Trophoblast cell (in vitro differentiated cells and primary cell): ENCODE data around the gene SIPA1L3.

Source experiments
- DNase-seq, 2 donors: peaks; one replicate each; pipeline ENCODE4 v3.0.0-alpha.2; 2016
- H2AFZ ChIP-seq: 2 replicates; pipeline ENCODE4 v1.6.1; 2013; ENCODE audit warnings: low read length, moderate library complexity, mild to moderate bottlenecking; ENCODE audit not compliant: insufficient read depth, poor library complexity
- H2AK5ac ChIP-seq: 2 replicates; pipeline ENCODE4 v1.6.1; 2013; ENCODE audit warnings: mild to moderate bottlenecking, low read length
- H2BK120ac ChIP-seq: 2 replicates; pipeline ENCODE4 v1.6.1; 2013; ENCODE audit warnings: low read length, mild to moderate bottlenecking, moderate library complexity; ENCODE audit not compliant: insufficient read depth, poor library complexity
- H2BK12ac ChIP-seq: 2 replicates; pipeline ENCODE4 v1.6.1; 2013; ENCODE audit warnings: mild to moderate bottlenecking, low read length, moderate library complexity
- H2BK5ac ChIP-seq: 2 replicates; pipeline ENCODE4 v1.6.1; 2013; ENCODE audit warnings: low read length, low read depth, moderate library complexity, mild to moderate bottlenecking; ENCODE audit not compliant: poor library complexity
- H3K14ac ChIP-seq: 2 replicates; pipeline ENCODE4 v1.6.1; 2013; ENCODE audit warnings: mild to moderate bottlenecking, low read length
- H3K18ac ChIP-seq: 2 replicates; pipeline ENCODE4 v1.6.1; 2013; ENCODE audit warnings: mild to moderate bottlenecking, low read length
- H3K23ac ChIP-seq: 2 replicates; pipeline ENCODE4 v1.6.1; 2013; ENCODE audit warnings: low read length
- H3K27ac ChIP-seq: 2 replicates; pipeline ENCODE4 v1.5.1; 2013; ENCODE audit warnings: low read depth, mild to moderate bottlenecking, inconsistent platforms, low read length, moderate library complexity
- H3K27me3 ChIP-seq: 2 replicates; pipeline ENCODE4 v1.6.1; 2013; ENCODE audit warnings: inconsistent platforms, mild to moderate bottlenecking, low read length, moderate library complexity; ENCODE audit not compliant: insufficient read depth
- H3K36me3 ChIP-seq, 2 experiments: 1 replicate in 1 of 2; 2 replicates in 1 of 2; pipeline ENCODE4 v1.6.1; 2013; ENCODE audit warnings: low read length in 2 of 2, mild to moderate bottlenecking in 2 of 2, moderate library complexity in 1 of 2; ENCODE audit not compliant: insufficient read depth in 2 of 2, control insufficient read depth in 1 of 2
- H3K4ac ChIP-seq: 2 replicates; pipeline ENCODE4 v1.6.1; 2013; ENCODE audit warnings: low read depth, mild to moderate bottlenecking, low read length, moderate library complexity
- H3K4me1 ChIP-seq, 2 experiments: 1 replicate in 1 of 2; 2 replicates in 1 of 2; pipeline ENCODE4 v1.6.1; 2013; ENCODE audit warnings: low read length in 2 of 2, mild to moderate bottlenecking in 2 of 2, moderate library complexity in 1 of 2; ENCODE audit not compliant: insufficient read depth in 2 of 2, control insufficient read depth in 1 of 2
- H3K4me2 ChIP-seq: 2 replicates; pipeline ENCODE4 v1.6.1; 2013; ENCODE audit warnings: inconsistent platforms, mild to moderate bottlenecking, low read length, moderate library complexity
- H3K4me3 ChIP-seq: 2 replicates; pipeline ENCODE4 v1.5.1; 2013; ENCODE audit warnings: mild to moderate bottlenecking, low read depth, low read length, inconsistent platforms
- H3K79me1 ChIP-seq: one replicate; pipeline ENCODE4 v1.6.1; 2013; ENCODE audit warnings: low read length
- H3K79me2 ChIP-seq: 2 replicates; pipeline ENCODE4 v1.6.1; 2013; ENCODE audit warnings: low read length, mild to moderate bottlenecking; ENCODE audit not compliant: control insufficient read depth, insufficient read depth, poor library complexity
- H3K9ac ChIP-seq: 2 replicates; pipeline ENCODE4 v1.6.1; 2013; ENCODE audit warnings: mild to moderate bottlenecking, low read length
- H3K9me3 ChIP-seq: 2 replicates; pipeline ENCODE4 v1.6.1; 2013; ENCODE audit warnings: low read depth, mild to moderate bottlenecking, control low read depth, inconsistent platforms, low read length; ENCODE audit not compliant: insufficient read depth
- H4K12ac ChIP-seq: 2 replicates; pipeline ENCODE4 v1.6.1; 2013; ENCODE audit warnings: low read depth, mild to moderate bottlenecking, low read length, moderate library complexity
- H4K8ac ChIP-seq: 2 replicates; pipeline ENCODE4 v1.6.1; 2013; ENCODE audit warnings: low read depth, mild to moderate bottlenecking, low read length, moderate library complexity
- H4K91ac ChIP-seq: one replicate; pipeline ENCODE4 v1.6.1; 2013; ENCODE audit warnings: low read depth, mild to moderate bottlenecking, low read length, moderate library complexity
- WGBS: extraction: QIAGEN DNeasy Blood & Tissue Kit; methylation state at CpG from one replicate; pipeline ENCODE4 v1.1.7; 2013; ENCODE audit warnings: missing lambda C conversion rate; ENCODE audit not compliant: insufficient read length, insufficient coverage; ENCODE audit errors: extremely low coverage; 5-methylcytosine and 5-hydroxymethylcytosine counted together

The SIPA1L3 gene

GRCh38 chr19:37925212-37925611 lies 18.2 kb downstream of the SIPA1L3 start:
- Histone ChIP-seq H3K4me2 (no peak overlapping the region), H2BK120ac (no peak overlapping the region), H3K79me1 (no peaks in the 10 kb centered on the region), H3K4ac (no peak overlapping the region), H2BK5ac (no peak overlapping the region), H4K91ac (no peak overlapping the region), H3K36me3 (no peaks in the 10 kb centered on the region), H4K8ac (no peak overlapping the region), H3K4me1 (no peaks in the 10 kb centered on the region), H3K23ac (no peak overlapping the region), H3K9ac (no peak overlapping the region), H3K4me3 (no peak overlapping the region), H3K14ac (no peak overlapping the region), H3K18ac (peak overlapping the region; percentile 7), H3K27ac (no peak overlapping the region), H3K9me3 (peaks cover 2% of the 10 kb centered on the region), H3K27me3 (no peaks in the 10 kb centered on the region), H4K12ac (no peak overlapping the region), H3K79me2 (no peaks in the 10 kb centered on the region), H2AK5ac (no peak overlapping the region), H2AFZ (no peak overlapping the region), H2BK12ac (no peak overlapping the region)
- no CpG with 5 or more reads among the region's 3 CpGs for WGBS
- no peak for DNase-seq

- Histone ChIP-seq H4K91ac (no peak overlapping the region), H3K27ac (no peak overlapping the region), H3K27me3 (no peaks in the 10 kb centered on the region), H2BK12ac (no peak overlapping the region), H4K12ac (no peak overlapping the region), H3K23ac (no peak overlapping the region), H3K18ac (no peak overlapping the region), H3K9me3 (peaks cover 2% of the 10 kb centered on the region), H3K4me3 (peak overlapping the region; percentile 6), H3K36me3 (no peaks in the 10 kb centered on the region), H3K4me2 (no peak overlapping the region), H2BK120ac (no peak overlapping the region), H3K4ac (no peak overlapping the region), H2AK5ac (no peak overlapping the region), H3K79me1 (no peaks in the 10 kb centered on the region), H3K79me2 (no peaks in the 10 kb centered on the region), H4K8ac (no peak overlapping the region), H2BK5ac (no peak overlapping the region), H3K4me1 (no peaks in the 10 kb centered on the region), H3K14ac (no peak overlapping the region), H2AFZ (no peak overlapping the region), H3K9ac (no peak overlapping the region)
- DNase-seq, result no peak
- no CpG with 5 or more reads among the region's 10 CpGs for WGBS
Observed at GRCh38 chr19:37926255-37926654, 19.2 kb downstream of the SIPA1L3 start.

- H3K18ac ChIP-seq, result no peak overlapping the region
- no peaks in the 10 kb centered on the region for H3K36me3 ChIP-seq
- H3K27me3 ChIP-seq, result no peaks in the 10 kb centered on the region
- H2BK5ac ChIP-seq, result no peak overlapping the region
- H3K23ac ChIP-seq, result no peak overlapping the region
- no peaks in the 10 kb centered on the region for H3K79me1 ChIP-seq
- H2AFZ ChIP-seq, result no peak overlapping the region
- no peak overlapping the region for H4K12ac ChIP-seq
- no CpG with 5 or more reads among the region's 5 CpGs for WGBS
- no peak for DNase-seq
- H3K9me3 ChIP-seq, result peaks cover 2% of the 10 kb centered on the region
- no peak overlapping the region for H3K9ac ChIP-seq
- no peak overlapping the region for H2AK5ac ChIP-seq
- H3K27ac ChIP-seq, result no peak overlapping the region
- no peak overlapping the region for H4K91ac ChIP-seq
- H2BK12ac ChIP-seq, result no peak overlapping the region
- H3K14ac ChIP-seq, result no peak overlapping the region
- peaks cover under 1 to 1% of the 10 kb centered on the region in 2 experiments for H3K4me1 ChIP-seq
- no peak overlapping the region for H4K8ac ChIP-seq
- no peak overlapping the region for H3K4me2 ChIP-seq
- peak overlapping the region; percentile 6 for H3K4me3 ChIP-seq
- H3K4ac ChIP-seq, result no peak overlapping the region
- H3K79me2 ChIP-seq, result no peaks in the 10 kb centered on the region
- H2BK120ac ChIP-seq, result no peak overlapping the region
Observed at GRCh38 chr19:37926711-37927110, 19.7 kb downstream of the SIPA1L3 start.

GRCh38 chr19:37928527-37929286 lies 21.7 kb downstream of the SIPA1L3 start:
- Histone ChIP-seq H3K4me3 (no peak overlapping the region), H3K9me3 (peaks cover 2% of the 10 kb centered on the region), H4K8ac (no peak overlapping the region), H3K18ac (no peak overlapping the region), H3K9ac (no peak overlapping the region), H3K27ac (no peak overlapping the region), H4K91ac (no peak overlapping the region), H3K79me1 (no peaks in the 10 kb centered on the region), H3K36me3 (no peaks in the 10 kb centered on the region), H3K4me2 (no peak overlapping the region), H2BK12ac (no peak overlapping the region), H4K12ac (no peak overlapping the region), H2AK5ac (no peak overlapping the region), H3K79me2 (no peaks in the 10 kb centered on the region), H2BK5ac (no peak overlapping the region), H3K23ac (no peak overlapping the region), H3K4ac (no peak overlapping the region), H2BK120ac (no peak overlapping the region), H3K27me3 (no peaks in the 10 kb centered on the region), H3K14ac (no peak overlapping the region), H2AFZ (no peak overlapping the region), H3K4me1 (peaks cover 9 to 13% of the 10 kb centered on the region in 2 experiments)
- DNase-seq, result no peak
- WGBS, result no CpG with 5 or more reads among the region's 5 CpGs
